IMR-90 (cell line): ENCODE results near the gene EPB41L2. TPM values are rescaled to one million over a fixed set of nuclear protein-coding genes. Genes with fewer than 3 reads are reported as not detected.

Experiments used
- ATAC-seq: fragments of 200-7000 bp; cut with Tn5 transposase; 2 replicates; pipeline ENCODE4 v1.9.1; 2020; ENCODE audit warnings: low read depth, mild to moderate bottlenecking, moderate library complexity
- BruUV-seq: library from RNA; stranded (reverse); fragments of 400-500 nt; replicated peaks from 2 replicates; lab custom pipeline; 2021; lab: Mats Ljungman, UMichigan
- CTCF ChIA-PET: fragments of 300-600 bp; formaldehyde crosslinking; extraction: SDS; loops from one replicate; lab custom pipeline; 2021; ENCODE audit warnings: antibody characterized with exemption; lab: Yijun Ruan, JAX
- POLR2A ChIA-PET: fragments of 300-600 bp; sonication (Branson Sonifier 250); formaldehyde crosslinking; loops from one replicate; lab custom pipeline; 2022; ENCODE audit warnings: antibody characterized with exemption; ENCODE audit not compliant: unreplicated experiment; lab: Charles Lee
- DNase-seq: peaks from one replicate; pipeline ENCODE4 v3.0.0; 2013
- H2AFZ ChIP-seq: replicated peaks from 2 replicates; pipeline ENCODE3; 2013; ENCODE audit warnings: low read length, mild to moderate bottlenecking; ENCODE audit not compliant: poor library complexity
- H2AK5ac ChIP-seq: 2 replicates; pipeline ENCODE4 v1.6.1; 2013; ENCODE audit warnings: low read depth, low read length, inconsistent platforms
- H2AK9ac ChIP-seq: replicated peaks from 2 replicates; pipeline ENCODE3; 2013; ENCODE audit warnings: mild to moderate bottlenecking, low read depth, low read length, moderate library complexity; ENCODE audit not compliant: poor library complexity
- H2BK120ac ChIP-seq: 2 replicates; pipeline ENCODE4 v1.6.1; 2013; ENCODE audit warnings: low read depth, low read length, inconsistent platforms
- H2BK15ac ChIP-seq: 3 replicates; pipeline ENCODE4 v1.6.1; 2013; ENCODE audit warnings: low read depth, low read length, inconsistent platforms
- H2BK20ac ChIP-seq: 2 replicates; pipeline ENCODE4 v1.6.1; 2013; ENCODE audit warnings: low read depth, mild to moderate bottlenecking, inconsistent platforms, low read length, moderate library complexity
- H2BK5ac ChIP-seq: 2 replicates; pipeline ENCODE4 v1.6.1; 2013; ENCODE audit warnings: mild to moderate bottlenecking, low read depth, low read length, inconsistent platforms; ENCODE audit not compliant: poor library complexity, severe bottlenecking
- H3K14ac ChIP-seq: replicated peaks from 2 replicates; pipeline ENCODE4 v1.6.1; 2013; ENCODE audit warnings: low read depth, low read length, inconsistent platforms
- H3K18ac ChIP-seq: 2 replicates; pipeline ENCODE4 v1.6.1; 2013; ENCODE audit warnings: low read depth, low read length, control low read depth
- H3K23ac ChIP-seq: 2 replicates; pipeline ENCODE4 v1.6.1; 2013; ENCODE audit warnings: low read depth, low read length, inconsistent platforms
- H3K27ac ChIP-seq: 2 replicates; pipeline ENCODE4 v1.5.1; 2013; ENCODE audit warnings: mild to moderate bottlenecking, control low read depth, low read length; ENCODE audit not compliant: insufficient read depth
- H3K27me3 ChIP-seq: 2 replicates; pipeline ENCODE4 v1.6.1; 2013; ENCODE audit warnings: low read length; ENCODE audit not compliant: control insufficient read depth, insufficient read depth
- H3K36me3 ChIP-seq: 2 replicates; pipeline ENCODE4 v1.6.1; 2013; ENCODE audit warnings: low read length, mixed read lengths; ENCODE audit not compliant: control insufficient read depth, insufficient read depth
- H3K4ac ChIP-seq: 2 replicates; pipeline ENCODE4 v1.6.1; 2013; ENCODE audit warnings: low read depth, low read length, inconsistent platforms
- H3K4me1 ChIP-seq: 2 replicates; pipeline ENCODE4 v1.6.1; 2013; ENCODE audit warnings: low read length, mixed read lengths; ENCODE audit not compliant: control insufficient read depth, insufficient read depth
- H3K4me2 ChIP-seq: 2 replicates; pipeline ENCODE4 v1.6.1; 2013; ENCODE audit warnings: low read depth, mild to moderate bottlenecking, control low read depth, low read length, moderate library complexity
- H3K4me3 ChIP-seq: 2 replicates; pipeline ENCODE4 v1.5.1; 2013; ENCODE audit warnings: low read depth, mild to moderate bottlenecking, control low read depth, low read length, moderate library complexity; ENCODE audit not compliant: insufficient read depth
- H3K56ac ChIP-seq: 2 replicates; pipeline ENCODE4 v1.6.1; 2013; ENCODE audit warnings: low read length, inconsistent platforms; ENCODE audit not compliant: insufficient read depth; ENCODE audit errors: extremely low read depth
- H3K79me1 ChIP-seq, 2 experiments: 2 replicates each; pipeline ENCODE4 v1.6.1; 2013; ENCODE audit warnings: low read length in 2 of 2, inconsistent platforms in 1 of 2, low read depth in 1 of 2
- H3K9ac ChIP-seq: 2 replicates; pipeline ENCODE4 v1.6.1; 2013; ENCODE audit warnings: low read depth, low read length, control low read depth
- H3K9me1 ChIP-seq: 2 replicates; pipeline ENCODE4 v1.6.1; 2013; ENCODE audit warnings: low read length, inconsistent platforms; ENCODE audit not compliant: insufficient read depth
- H3K9me3 ChIP-seq: 2 replicates; pipeline ENCODE4 v1.6.1; 2013; ENCODE audit warnings: low read length; ENCODE audit not compliant: control insufficient read depth, insufficient read depth
- H4K20me1 ChIP-seq: 2 replicates; pipeline ENCODE4 v1.6.1; 2013; ENCODE audit warnings: low read length, inconsistent platforms; ENCODE audit not compliant: insufficient read depth
- H4K5ac ChIP-seq: 2 replicates; pipeline ENCODE4 v1.6.1; 2013; ENCODE audit warnings: mild to moderate bottlenecking, low read depth, low read length, control low read depth
- H4K8ac ChIP-seq, 2 experiments: 2 replicates each; pipeline ENCODE4 v1.6.1; 2013; ENCODE audit warnings: low read depth in 2 of 2, low read length in 2 of 2, control low read depth in 1 of 2, inconsistent platforms in 1 of 2
- H4K91ac ChIP-seq: 2 replicates; pipeline ENCODE4 v1.6.1; 2013; ENCODE audit warnings: low read depth, low read length, inconsistent platforms; ENCODE audit not compliant: insufficient read depth
- BHLHE40 ChIP-seq: fragments of 150-350 bp; IDR thresholded peaks from 2 replicates; pipeline ENCODE4 v1.6.1; 2016; ENCODE audit warnings: mild to moderate bottlenecking, low read depth, low read length
- CEBPB ChIP-seq: IDR thresholded peaks from 2 replicates; pipeline ENCODE4 v1.6.1; 2012; ENCODE audit warnings: low read depth, low read length, improper control_type of control experiment
- CHD1 ChIP-seq: IDR thresholded peaks from 2 replicates; pipeline ENCODE4 v1.6.1; 2012; ENCODE audit warnings: low read depth, low read length, improper control_type of control experiment
- FOS ChIP-seq: fragments of 150-350 bp; IDR thresholded peaks from 2 replicates; pipeline ENCODE4 v1.6.1; 2016; ENCODE audit warnings: low read depth, low read length
- NFE2L2 ChIP-seq: fragments of 150-350 bp; IDR thresholded peaks from 2 replicates; pipeline ENCODE4 v1.6.1; 2016; ENCODE audit warnings: low read depth, mild to moderate bottlenecking, low read length
- RAD21 ChIP-seq: IDR thresholded peaks from 2 replicates; pipeline ENCODE4 v1.6.1; 2012; ENCODE audit warnings: low read length, improper control_type of control experiment
- USF2 ChIP-seq: fragments of 150-350 bp; IDR thresholded peaks from 2 replicates; pipeline ENCODE4 v1.6.1; 2017; ENCODE audit warnings: mild to moderate bottlenecking, antibody characterized with exemption, low read length, low read depth
- WGBS, 2 experiments: methylation state at CpG; one replicate each; pipeline versions ENCODE4 v1.1.5 to v1.1.7; 2013; ENCODE audit warnings: missing lambda C conversion rate in 2 of 2; ENCODE audit not compliant: insufficient read length in 1 of 2; ENCODE audit errors: extremely low coverage in 2 of 2; 5-methylcytosine and 5-hydroxymethylcytosine counted together
- dilution Hi-C: fragments of 300-500 bp; cut with HindIII; formaldehyde crosslinking; loops from one replicate; pipeline ENCODE4 v1.14.3; 2018; ENCODE audit warnings: low sequenced_read_pairs; ENCODE audit not compliant: unreplicated experiment
- in situ Hi-C: fragments of 300-500 bp; cut with MboI; formaldehyde crosslinking; loops from 3 replicates; pipeline ENCODE4 v1.14.3; 2019; ENCODE audit warnings: low sequenced_read_pairs, inconsistent platforms, mixed read lengths
- intact Hi-C: fragments of 100-400 bp; cut with micrococcal nuclease; formaldehyde crosslinking; loops from 2 replicates; pipeline ENCODE4 v1.10.0; 2022
- polyA plus RNA-seq, 3 experiments: library from polyadenylated mRNA; depleted of rRNA; stranded (reverse); fragments of >200 nt; gene quantifications; 2 replicates each; pipeline ENCODE4 v1.2.3, GENCODE V29; 2012; ENCODE audit warnings: low replicate concordance in 1 of 3
- total RNA-seq: library from RNA; depleted of rRNA; stranded (reverse); fragments of >200 nt; gene quantifications from 2 replicates; pipeline ENCODE4 v1.2.3, GENCODE V29; 2012
- TF ChIP-seq, protein P1 (sequence below): conservative IDR thresholded peaks from 2 replicates; pipeline ENCODE4 v1.5.1; 2012; ENCODE audit warnings: mild to moderate bottlenecking, low read depth, low read length, improper control_type of control experiment

The EPB41L2 gene
- total and polyA plus RNA-seq, 2 of the 4 experiments (the other 2 are of a cell fraction): 85.7 to 99.8 TPM

DNA sequence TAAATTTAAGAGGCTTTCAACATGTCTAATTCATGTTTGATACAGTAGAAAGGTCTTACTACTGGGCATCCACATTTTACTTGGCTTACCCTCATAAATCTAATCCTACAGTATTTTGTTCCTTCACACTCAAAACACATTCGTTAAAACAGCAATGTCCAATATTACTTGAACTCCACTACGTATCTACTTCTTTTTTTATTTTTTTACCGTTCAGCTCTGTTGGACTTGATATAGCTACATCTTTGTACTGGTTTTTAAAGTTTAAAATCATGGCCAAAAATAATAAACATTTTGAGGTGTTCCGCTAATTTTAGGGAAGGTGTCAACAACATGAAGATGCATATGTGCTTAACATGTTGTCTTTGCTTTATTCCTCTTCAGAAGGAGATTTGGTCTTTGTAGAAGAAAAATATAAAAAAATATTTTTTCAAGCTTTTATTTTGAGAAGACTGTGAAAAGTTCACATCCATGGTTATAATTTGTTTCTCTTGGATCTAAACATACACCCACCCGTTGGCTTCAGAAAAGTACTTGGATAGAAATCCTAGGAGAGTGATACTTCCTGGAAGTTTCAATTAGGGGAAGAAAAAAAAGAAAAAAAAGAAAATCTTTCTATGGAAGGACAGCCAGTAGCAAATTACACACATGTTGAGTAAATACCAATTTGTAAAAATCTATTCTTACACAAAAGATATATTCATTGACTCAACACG is 71.5 kb downstream of the EPB41L2 start:
- Histone ChIP-seq H3K14ac (no peak overlapping the region), H3K79me1 (peaks cover 40 to 66% of the 10 kb centered on the region in 2 experiments), H2AFZ (no peak overlapping the region), H3K4me3 (no peak overlapping the region), H3K9me1 (peaks cover 10% of the 10 kb centered on the region), H4K5ac (no peak overlapping the region), H3K9me3 (no peaks in the 10 kb centered on the region), H3K27me3 (no peaks in the 10 kb centered on the region), H2BK20ac (no peak overlapping the region), H3K4me1 (peaks cover 3% of the 10 kb centered on the region; the same call in 1 of the 2 replicates), H3K36me3 (0 out of 2 replicates have a peak, but pooled peaks cover 2% of the 10 kb centered on the region), H2BK15ac (no peak overlapping the region), H3K56ac (no peak overlapping the region), H2AK5ac (no peak overlapping the region), H4K91ac (no peak overlapping the region), H3K4ac (no peak overlapping the region), H3K9ac (no peak overlapping the region), H2BK120ac (no peak overlapping the region), H3K23ac (no peak overlapping the region), H3K4me2 (no peak overlapping the region), H4K8ac (no peak overlapping the region), H3K27ac (no peak overlapping the region), H3K18ac (no peak overlapping the region), H2BK5ac (no peak overlapping the region), H4K20me1 (peaks cover 11% of the 10 kb centered on the region; the same call in 1 of the 2 replicates), H2AK9ac (no peak overlapping the region)
- no peak for ATAC-seq
- TF ChIP-seq CEBPB (no peak), BHLHE40 (no peak), CHD1 (no peak), RAD21 (no peak), USF2 (no peak), FOS (no peak), NFE2L2 (no peak)
- TF ChIP-seq, protein P1, sequence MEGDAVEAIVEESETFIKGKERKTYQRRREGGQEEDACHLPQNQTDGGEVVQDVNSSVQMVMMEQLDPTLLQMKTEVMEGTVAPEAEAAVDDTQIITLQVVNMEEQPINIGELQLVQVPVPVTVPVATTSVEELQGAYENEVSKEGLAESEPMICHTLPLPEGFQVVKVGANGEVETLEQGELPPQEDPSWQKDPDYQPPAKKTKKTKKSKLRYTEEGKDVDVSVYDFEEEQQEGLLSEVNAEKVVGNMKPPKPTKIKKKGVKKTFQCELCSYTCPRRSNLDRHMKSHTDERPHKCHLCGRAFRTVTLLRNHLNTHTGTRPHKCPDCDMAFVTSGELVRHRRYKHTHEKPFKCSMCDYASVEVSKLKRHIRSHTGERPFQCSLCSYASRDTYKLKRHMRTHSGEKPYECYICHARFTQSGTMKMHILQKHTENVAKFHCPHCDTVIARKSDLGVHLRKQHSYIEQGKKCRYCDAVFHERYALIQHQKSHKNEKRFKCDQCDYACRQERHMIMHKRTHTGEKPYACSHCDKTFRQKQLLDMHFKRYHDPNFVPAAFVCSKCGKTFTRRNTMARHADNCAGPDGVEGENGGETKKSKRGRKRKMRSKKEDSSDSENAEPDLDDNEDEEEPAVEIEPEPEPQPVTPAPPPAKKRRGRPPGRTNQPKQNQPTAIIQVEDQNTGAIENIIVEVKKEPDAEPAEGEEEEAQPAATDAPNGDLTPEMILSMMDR: no peak
- DNase-seq: no peak
- ChIA-PET CTCF (no interaction called here), POLR2A (no interaction called here)
- WGBS, 2 experiments: no CpG with 5 or more reads among the region's 6 CpGs
- in situ Hi-C loops: no loop called here
- dilution Hi-C loops: no loop called here
- no TSS peak for BruUV-seq
- intact Hi-C loops: no loop called here
